Measurements from ENCODE around the gene UMAD1.
"Not testable (repeated sequence)": the region's sequence is repeated elsewhere in the genome, so short reads cannot be mapped to it uniquely, and the experiment has no call there.

UMAD1 gene

GRCh38 chr7:7769710-7770627, 129.4 kb downstream of the UMAD1 start:
- DNase-seq = no peak

GRCh38 chr7:7771452-7771851, 130.9 kb downstream of the UMAD1 start:
- no peak for DNase-seq

GRCh38 chr7:7772397-7772821, 131.9 kb downstream of the UMAD1 start:
- DNase-seq = no peak

DNA sequence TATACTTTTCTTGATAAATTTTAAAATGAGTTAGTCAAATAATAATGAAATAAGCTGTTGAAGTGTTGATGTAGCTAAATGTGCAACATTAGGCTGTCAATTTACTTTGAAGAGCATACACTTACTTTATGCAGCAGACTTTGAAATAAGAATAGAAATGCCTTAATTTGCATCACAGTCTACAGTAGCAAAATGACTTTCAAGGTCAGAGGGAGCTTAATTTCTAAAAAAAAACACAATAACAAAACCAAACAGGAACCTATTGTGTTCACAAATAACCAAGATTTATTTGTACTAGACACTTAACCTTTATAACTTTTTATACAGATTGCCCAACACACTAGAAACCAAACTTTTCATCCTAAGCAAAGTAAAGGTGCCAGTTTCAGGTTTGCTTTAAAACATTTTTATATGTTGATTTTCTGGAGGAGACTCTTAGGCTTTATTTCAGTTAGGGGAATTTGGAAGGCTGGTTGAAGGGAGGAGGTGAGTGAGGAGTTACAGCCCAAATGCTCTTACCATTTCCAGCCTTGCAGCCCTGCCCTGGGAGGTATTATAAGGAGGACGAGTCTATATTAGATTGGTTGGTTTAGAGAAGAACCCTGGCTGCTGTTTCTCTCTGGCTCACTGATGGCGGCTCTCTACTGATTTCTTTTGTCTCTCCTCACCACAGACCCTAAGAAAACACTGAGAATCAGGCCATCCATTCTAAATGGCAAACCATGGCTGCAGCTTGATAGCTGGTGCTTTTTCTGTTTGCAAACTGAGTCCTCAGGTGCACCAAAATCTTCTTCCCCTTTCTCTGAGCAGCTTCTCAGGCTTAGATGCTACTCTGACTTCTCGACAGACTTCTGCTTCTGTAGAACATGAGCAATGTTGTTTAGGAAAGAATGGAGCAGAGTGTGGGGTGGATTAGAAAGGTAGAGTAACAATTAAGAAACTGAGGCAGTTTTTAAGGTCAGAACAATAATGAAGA, 133.1 kb downstream of the UMAD1 start:
- no peak for DNase-seq

DNA sequence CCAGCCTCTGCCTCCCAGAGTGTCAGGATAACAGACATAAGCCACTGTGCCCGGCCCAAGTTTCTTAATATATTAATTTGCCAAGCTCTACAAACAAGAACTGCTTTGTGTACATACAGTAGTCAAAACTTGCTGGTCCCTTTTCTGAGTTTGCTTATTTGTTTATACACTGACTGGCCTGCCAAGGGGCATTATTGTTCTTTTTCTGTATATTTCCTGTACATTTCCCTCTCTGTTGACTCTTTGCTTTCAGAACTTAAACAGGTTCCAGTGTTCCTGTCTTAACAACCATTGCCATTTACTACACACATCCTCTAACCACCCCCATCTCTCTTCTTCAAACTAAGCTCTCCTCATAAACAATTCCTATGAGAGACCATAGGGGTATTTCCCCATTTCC, 139.3 kb downstream of the UMAD1 start:
- DNase-seq = no peak

- no peak for DNase-seq
These were observed 142.4 kb downstream of the UMAD1 start for GRCh38 chr7:7783001-7783400.

- DNase-seq = no peak
These were observed 144.9 kb downstream of the UMAD1 start for GRCh38 chr7:7785344-7785973.

GRCh38 chr7:7786595-7786994, 146.0 kb downstream of the UMAD1 start:
- no peak for DNase-seq

- DNase-seq = no peak
These were observed 149.0 kb downstream of the UMAD1 start for GRCh38 chr7:7789551-7789988.

DNA sequence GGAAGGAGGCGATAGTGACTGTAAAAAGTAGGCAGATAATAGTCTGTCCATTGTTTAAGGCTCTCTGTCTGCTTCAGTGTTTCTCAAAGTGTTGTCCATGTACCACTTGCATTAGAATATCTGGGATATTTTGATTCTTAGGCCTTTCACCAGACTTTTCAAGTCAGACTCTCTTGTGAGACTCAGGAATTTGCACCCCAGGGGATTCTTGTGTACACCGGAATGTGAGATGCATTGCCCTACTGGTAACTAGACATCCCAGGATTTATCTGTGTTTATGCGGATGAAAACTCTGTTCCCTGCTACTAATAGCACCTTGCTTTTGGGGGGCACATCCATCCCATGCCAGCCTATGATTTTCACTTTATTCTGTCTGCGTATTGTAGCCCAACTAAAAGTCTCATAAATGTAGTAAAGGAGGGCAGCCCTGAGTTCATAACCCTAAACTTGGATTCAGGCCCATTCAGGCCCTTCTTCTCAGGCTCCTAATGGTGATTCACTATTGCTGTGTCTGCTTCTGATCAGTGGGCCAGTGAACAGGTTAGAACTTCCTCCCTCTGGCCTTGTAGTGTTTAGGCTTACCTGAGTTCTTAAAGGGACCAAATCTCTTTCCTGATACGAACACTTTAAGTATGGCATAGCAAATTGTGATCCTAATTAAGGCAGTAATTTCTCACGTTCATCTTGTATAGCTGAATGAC, 149.6 kb downstream of the UMAD1 start:
- DNase-seq = no peak

DNA sequence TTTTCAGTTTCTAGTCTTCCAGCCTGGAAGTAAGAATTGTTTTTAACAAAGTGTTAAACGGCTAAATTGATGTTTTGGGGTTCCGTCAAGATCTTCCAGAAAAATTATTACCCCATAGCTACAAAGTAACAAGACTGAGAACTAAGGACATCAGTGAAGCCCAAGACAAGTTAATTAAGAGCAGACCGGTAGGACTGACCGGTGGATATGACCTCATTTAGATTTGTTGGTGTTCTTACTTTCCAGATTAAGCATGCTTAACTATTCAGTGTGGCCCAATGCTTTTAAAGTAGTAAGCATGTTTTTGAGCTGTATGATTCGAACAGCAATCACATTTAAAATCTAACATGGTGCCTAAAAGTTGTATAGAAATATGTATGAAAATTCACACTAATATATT, 151.0 kb downstream of the UMAD1 start:
- DNase-seq = no peak

DNA sequence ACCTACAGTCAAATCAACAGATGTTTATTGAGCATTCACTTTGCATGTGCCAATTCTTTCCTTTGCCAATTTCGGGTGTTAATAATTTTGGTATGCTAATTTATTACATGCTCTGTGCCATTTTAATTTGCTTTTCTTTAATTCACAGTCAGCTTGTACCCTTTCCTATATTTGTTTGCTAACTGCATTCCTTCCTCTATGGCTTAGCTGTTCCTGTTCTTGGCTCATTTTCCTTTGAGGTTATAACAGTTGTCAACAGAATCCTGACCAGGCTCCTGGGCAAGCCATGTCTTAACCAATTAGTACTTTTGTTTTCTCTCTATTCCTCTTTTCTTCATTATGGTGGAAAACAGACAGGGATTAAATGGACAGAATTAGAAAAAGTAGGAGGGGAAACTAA, 151.5 kb downstream of the UMAD1 start:
- DNase-seq = no peak

DNA sequence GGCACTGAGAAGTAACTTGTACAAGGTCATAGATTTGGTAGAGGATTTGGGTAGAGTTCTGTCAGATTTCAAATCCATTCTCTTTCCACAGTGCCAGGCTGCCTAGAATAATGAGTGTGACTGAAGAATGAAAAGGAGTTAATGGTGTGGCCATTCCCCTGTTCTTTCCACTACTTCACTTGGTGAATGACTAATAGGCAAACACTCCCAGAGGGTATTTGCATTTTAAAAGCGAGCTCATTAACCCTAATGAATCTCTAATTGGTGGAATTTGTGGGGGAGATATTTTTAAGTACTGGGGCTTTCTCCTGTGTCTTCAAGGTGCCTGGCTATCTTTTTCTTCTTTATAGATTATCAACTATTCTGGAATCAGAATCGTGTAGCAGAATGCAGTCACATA, 152.7 kb downstream of the UMAD1 start:
- DNase-seq = no peak

DNA sequence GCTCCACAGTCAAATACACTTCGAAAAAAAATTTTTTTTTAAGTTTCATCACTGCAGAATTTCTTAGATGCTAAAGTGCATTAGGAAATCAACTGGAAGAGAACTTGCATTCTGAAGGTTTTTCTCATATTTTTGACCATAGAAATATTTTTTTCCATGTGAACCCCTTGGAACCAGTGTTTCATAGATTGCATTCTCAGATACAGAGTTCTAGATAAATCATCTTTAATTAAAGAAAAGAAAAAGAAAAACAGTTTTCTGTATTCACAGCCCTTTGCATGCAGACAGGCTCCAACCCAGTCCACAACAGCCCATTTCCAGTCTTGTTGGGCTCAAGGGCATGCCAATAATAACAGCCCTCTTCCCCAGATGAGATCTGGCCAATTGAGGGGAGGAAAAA, 153.4 kb downstream of the UMAD1 start:
- DNase-seq = no peak

- no peak for DNase-seq
These were observed 154.7 kb downstream of the UMAD1 start for GRCh38 chr7:7795203-7795602.

- no peak for DNase-seq
These were observed 155.1 kb downstream of the UMAD1 start for GRCh38 chr7:7795630-7796121.

DNA sequence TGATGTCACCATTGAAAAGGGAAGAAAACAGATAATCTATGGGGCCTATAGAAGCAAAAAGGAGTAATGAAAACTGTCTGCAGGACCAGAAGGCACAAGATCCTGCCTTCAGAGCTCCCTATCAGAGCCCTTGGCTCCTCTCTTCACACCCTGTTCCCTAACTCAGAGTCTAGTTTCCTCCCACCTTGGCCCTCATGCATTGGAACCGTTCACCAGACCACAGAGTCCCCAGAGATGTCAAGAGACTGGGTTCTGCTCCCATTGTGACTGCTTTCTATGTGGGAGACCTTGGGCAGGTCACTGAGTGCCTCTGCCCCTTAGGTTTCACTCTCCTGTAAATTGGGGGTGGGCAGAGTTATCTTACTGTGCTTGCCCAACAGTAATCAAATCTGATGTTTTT, 158.0 kb downstream of the UMAD1 start:
- DNase-seq = no peak

DNA sequence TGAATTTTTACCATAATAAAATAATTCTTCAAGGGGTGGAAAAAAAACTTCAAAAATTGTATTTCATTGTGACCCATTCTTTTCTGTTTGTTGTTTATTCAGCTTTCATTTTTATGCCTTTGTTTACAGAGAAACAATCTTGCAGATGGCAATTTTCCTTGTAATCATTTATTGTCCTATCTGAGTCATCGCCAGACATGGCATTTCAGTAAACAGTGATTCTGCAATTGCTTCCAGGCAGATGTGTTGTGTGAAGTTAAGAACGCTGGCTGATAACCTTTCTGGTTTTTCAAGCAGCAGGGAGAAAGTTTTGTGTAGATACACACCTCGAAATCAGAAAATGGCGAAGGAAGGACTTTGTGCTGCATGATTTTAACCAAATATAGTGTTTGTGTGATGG, 158.6 kb downstream of the UMAD1 start:
- DNase-seq = no peak

DNA sequence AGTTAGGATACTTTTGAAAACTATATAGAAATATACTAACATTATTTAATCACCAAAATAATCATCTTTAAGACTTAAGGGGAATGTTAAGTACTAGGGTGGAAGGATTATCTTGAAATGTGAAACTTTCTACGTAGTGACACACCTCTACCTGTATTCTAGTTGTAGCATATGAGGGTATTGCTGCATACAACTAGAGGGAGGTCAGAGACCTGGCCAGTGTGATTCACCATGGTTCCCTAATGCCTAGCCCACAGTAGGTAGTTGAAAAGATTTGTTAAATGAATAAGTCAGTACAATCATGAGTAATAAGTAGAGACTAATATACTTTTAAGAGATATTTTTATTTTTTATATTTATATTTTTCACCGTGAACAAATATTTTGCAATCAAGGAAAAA, 162.0 kb downstream of the UMAD1 start:
- no peak for DNase-seq

DNA sequence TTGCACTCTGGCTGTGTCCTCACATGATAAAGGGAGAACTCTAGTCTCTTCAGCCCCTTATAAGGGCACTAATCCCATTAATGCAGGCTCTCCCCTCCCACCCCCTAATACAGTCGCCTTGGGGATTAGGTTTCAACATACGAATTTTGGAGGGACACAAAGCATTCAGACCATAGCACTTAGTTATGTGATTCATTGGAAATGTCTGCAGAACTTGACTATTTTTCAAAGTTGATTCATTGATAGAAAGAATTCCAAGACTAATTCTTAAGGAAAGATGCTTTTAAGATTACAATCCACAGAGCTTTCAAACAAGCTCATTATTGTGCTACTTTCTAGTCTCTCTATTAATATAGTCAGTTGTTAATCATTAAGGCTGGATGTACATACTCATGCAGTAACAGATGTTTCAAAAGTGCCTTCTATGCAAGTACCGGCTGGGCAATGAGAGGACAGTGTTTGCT, 163.2 kb downstream of the UMAD1 start:
- no peak for DNase-seq

GRCh38 chr7:7804822-7805221, 164.3 kb downstream of the UMAD1 start:
- not testable (repeated sequence) for DNase-seq

DNA sequence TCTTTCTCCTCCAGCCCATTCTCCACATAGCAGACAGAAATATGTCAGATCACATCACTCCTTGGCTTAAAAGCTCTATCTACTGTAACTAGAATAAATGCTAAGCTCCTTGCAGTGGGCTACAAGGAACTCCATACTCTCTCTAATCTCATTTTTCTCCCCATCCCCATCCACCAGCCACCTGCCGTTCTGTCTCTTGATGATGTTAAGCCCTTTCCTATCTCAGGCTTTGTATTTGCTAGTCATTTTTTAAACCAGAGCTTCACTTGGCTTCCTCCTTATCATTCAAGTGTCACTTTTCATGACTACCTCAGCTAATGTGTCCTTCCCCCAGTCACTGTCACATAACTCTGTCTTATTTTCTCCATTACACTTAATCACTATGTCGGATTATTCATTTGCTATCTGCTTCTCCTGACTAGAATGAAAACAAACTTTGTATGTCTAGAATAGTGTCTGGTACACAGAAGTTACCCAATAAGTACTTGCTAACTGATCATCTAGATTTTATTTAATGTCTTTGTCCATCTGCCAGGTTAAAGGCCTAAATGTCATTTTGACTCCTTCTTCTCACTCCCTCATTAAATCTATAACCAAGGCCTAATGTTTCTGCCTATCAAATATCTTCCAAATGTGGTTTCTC, 165.1 kb downstream of the UMAD1 start:
- DNase-seq = no peak

Measured in activated CD4-positive, alpha-beta T cell treated with anti-CD3 and anti-CD28 coated beads, Interleukin-2, amount 50 U/mL, for 4 hours (primary cell).